Measurements from ENCODE around the gene PSAPL1. TPM values are rescaled to one million over a fixed set of nuclear protein-coding genes. Genes with fewer than 3 reads are reported as not detected.

The PSAPL1 gene
- total RNA-seq, 1 experiment from 2014 or later: not detected

DNA sequence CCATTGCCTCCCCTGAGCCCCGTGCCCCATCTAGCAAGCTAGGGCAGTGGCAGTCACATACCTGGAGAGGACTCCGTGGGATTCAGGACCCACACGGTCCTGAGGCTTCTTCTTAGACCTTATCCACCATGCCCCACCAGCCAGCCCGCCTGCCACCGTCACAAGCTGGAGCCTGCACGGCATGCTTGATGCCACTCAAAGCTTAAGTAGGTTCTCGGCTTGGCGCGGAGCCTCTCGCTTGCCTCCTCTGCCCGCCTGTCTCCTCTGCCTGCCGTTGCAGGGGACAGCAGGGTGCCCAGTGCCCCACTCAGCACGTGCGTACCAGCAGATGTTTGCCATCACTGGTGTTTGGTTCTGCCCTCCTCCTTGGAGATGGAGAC is 14.1 kb downstream of the PSAPL1 start:
- H3K4me3 Mint-ChIP-seq (ENCODE audit: unreplicated experiment): no peak overlapping the region
- BruUV-seq (replicated peaks): no TSS peak
- no peaks in the 10 kb centered on the region for H3K9me3 Mint-ChIP-seq (ENCODE audit: unreplicated experiment)
- intact Hi-C loops (cut with micrococcal nuclease): no loop called here
- ChIA-PET CTCF (interaction anchor here (0.6 kb wide), 1 partner anchor 59 kb away, joined by 4 read pairs; no protein-coding TSS in a partner anchor), POLR2A (no interaction called here)
- no peaks in the 10 kb centered on the region for H3K4me1 Mint-ChIP-seq (ENCODE audit: insufficient read depth, unreplicated experiment)
- no peaks in the 10 kb centered on the region for H3K27me3 Mint-ChIP-seq (ENCODE audit: insufficient read depth, unreplicated experiment)
- H3K36me3 Mint-ChIP-seq (ENCODE audit: insufficient read depth, unreplicated experiment): no peaks in the 10 kb centered on the region
- H3K27ac Mint-ChIP-seq (ENCODE audit: low read depth, unreplicated experiment): no peak overlapping the region
- no peak for DNase-seq (ENCODE audit: unreplicated experiment)
- no peak for TF ChIP-seq CTCF (IDR thresholded peaks at IDR 0.05; ENCODE audit: unreplicated experiment)

GRCh38 chr4:7419961-7420660 is 14.6 kb downstream of the PSAPL1 start:
- Mint-ChIP-seq H3K27ac (ENCODE audit: low read depth, unreplicated experiment) (no peak overlapping the region), H3K27me3 (ENCODE audit: insufficient read depth, unreplicated experiment) (no peaks in the 10 kb centered on the region), H3K36me3 (ENCODE audit: insufficient read depth, unreplicated experiment) (no peaks in the 10 kb centered on the region), H3K4me3 (ENCODE audit: unreplicated experiment) (no peak overlapping the region), H3K9me3 (ENCODE audit: unreplicated experiment) (no peaks in the 10 kb centered on the region), H3K4me1 (ENCODE audit: insufficient read depth, unreplicated experiment) (no peaks in the 10 kb centered on the region)
- CTCF ChIA-PET: interaction anchor here (0.5 kb wide), 1 partner anchor 353 kb away, joined by 3 read pairs; no protein-coding TSS in a partner anchor
- TF ChIP-seq CTCF (IDR thresholded peaks at IDR 0.05; ENCODE audit: unreplicated experiment): no peak
- intact Hi-C loops (cut with micrococcal nuclease): no loop called here
- no TSS peak for BruUV-seq (replicated peaks)
- no peak for DNase-seq (ENCODE audit: unreplicated experiment)
- POLR2A ChIA-PET: interaction anchor here (0.6 to 1.2 kb wide), 2 partner anchors 9 to 84 kb away, joined by 3 read pairs; no protein-coding TSS in a partner anchor

DNA sequence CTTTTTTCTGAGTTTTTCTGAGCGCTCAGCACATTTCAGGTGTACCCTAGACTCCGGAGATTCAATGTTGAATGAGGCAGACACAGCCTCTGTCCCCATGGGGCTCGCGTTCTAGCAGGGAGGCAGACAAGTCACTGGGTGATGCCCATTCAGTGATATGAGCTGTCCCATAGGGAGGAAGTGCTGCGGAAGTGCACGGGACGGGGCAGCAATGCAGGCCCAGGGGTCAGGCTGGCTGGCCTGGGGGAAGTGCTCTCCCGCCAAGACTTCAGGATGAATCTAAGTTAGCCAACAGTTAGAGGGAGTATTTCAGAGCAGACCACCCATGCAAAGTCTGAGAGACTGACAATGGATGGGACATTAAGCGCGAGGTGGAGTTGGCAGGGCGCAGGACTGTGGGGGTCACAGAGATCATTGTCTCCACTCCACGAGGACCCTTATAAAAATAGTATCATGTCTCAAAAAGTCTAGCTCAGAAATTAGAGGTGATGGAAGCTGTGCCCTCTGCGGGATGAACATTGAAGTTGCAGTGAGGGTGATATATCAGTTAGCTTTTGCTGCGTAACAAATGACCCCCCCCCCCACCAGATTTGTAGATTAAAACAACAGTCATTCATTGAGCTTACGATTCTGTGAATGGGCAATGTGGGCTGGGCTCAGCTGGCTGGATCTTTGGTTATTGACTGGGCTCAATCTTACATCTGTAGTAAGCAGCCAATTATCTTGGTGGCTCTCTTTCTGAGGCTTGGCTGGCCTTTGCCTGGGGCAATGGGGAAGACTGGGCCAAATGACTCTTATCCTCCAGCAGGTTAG is 16.4 kb downstream of the PSAPL1 start:
- no peak for TF ChIP-seq CTCF (IDR thresholded peaks at IDR 0.05; ENCODE audit: unreplicated experiment)
- no peak overlapping the region for H3K27ac Mint-ChIP-seq (ENCODE audit: low read depth, unreplicated experiment)
- CTCF ChIA-PET: interaction anchor here (0.6 to 0.7 kb wide), 2 partner anchors 230 to 338 kb away, joined by 3 read pairs; no protein-coding TSS in a partner anchor
- H3K4me3 Mint-ChIP-seq (ENCODE audit: unreplicated experiment): no peak overlapping the region
- intact Hi-C loops (cut with micrococcal nuclease): no loop called here
- peaks cover 13% of the 10 kb centered on the region for H3K27me3 Mint-ChIP-seq (ENCODE audit: insufficient read depth, unreplicated experiment)
- H3K36me3 Mint-ChIP-seq (ENCODE audit: insufficient read depth, unreplicated experiment): no peaks in the 10 kb centered on the region
- DNase-seq (ENCODE audit: unreplicated experiment): no peak
- no TSS peak for BruUV-seq (replicated peaks)
- H3K4me1 Mint-ChIP-seq (ENCODE audit: insufficient read depth, unreplicated experiment): no peaks in the 10 kb centered on the region
- H3K9me3 Mint-ChIP-seq (ENCODE audit: unreplicated experiment): no peaks in the 10 kb centered on the region
- POLR2A ChIA-PET: interaction anchor here (1.2 kb wide), 1 partner anchor 7 kb away, joined by 3 read pairs; no protein-coding TSS in a partner anchor

DNA sequence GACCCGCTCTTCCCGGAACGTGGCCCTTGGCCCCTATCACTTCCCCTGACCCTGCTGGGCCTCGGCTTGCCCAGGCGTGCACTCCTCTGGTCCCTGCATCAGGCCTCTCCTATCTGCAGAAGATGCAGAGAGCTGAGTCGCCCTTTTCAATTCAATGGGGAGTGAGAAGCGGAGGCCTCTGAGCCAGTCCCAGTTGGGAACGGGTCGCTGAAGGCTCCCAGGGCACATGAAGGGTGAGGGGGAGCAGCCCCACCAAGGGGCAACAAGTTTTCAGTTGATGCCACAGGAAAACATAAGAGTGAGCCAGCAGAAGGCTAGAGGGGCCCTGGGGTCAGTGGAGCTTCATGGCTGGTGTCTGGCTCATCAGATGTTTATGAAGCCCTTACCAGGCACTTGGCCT is 17.1 kb downstream of the PSAPL1 start:
- no peaks in the 10 kb centered on the region for H3K4me1 Mint-ChIP-seq (ENCODE audit: insufficient read depth, unreplicated experiment)
- DNase-seq (ENCODE audit: unreplicated experiment): no peak
- no peaks in the 10 kb centered on the region for H3K9me3 Mint-ChIP-seq (ENCODE audit: unreplicated experiment)
- no peak for TF ChIP-seq CTCF (IDR thresholded peaks at IDR 0.05; ENCODE audit: unreplicated experiment)
- CTCF ChIA-PET: interaction anchor here (0.7 kb wide), 1 partner anchor 53 kb away, joined by 4 read pairs; no protein-coding TSS in a partner anchor
- H3K4me3 Mint-ChIP-seq (ENCODE audit: unreplicated experiment): no peak overlapping the region
- H3K27me3 Mint-ChIP-seq (ENCODE audit: insufficient read depth, unreplicated experiment): peaks cover 13% of the 10 kb centered on the region
- intact Hi-C loops (cut with micrococcal nuclease): no loop called here
- BruUV-seq (replicated peaks): no TSS peak
- H3K27ac Mint-ChIP-seq (ENCODE audit: low read depth, unreplicated experiment): no peak overlapping the region
- POLR2A ChIA-PET: no interaction called here
- no peaks in the 10 kb centered on the region for H3K36me3 Mint-ChIP-seq (ENCODE audit: insufficient read depth, unreplicated experiment)
